H9 (cell line): ENCODE data around the gene DMRTC2. TPM values are rescaled to one million over a fixed set of nuclear protein-coding genes. Genes with fewer than 3 reads are reported as not detected.

Source experiments
- DNase-seq: peaks from one replicate; pipeline ENCODE4 v3.0.0-alpha.2; 2017
- H2AFZ ChIP-seq: one replicate; pipeline ENCODE4 v1.6.1; 2013; ENCODE audit warnings: mild to moderate bottlenecking, low read length, control low read depth, moderate library complexity
- H2AK5ac ChIP-seq: 2 replicates; pipeline ENCODE4 v1.6.1; 2013; ENCODE audit warnings: low read length, control low read depth, mixed read lengths; ENCODE audit not compliant: insufficient read length
- H2BK120ac ChIP-seq: one replicate; pipeline ENCODE4 v1.6.1; 2013; ENCODE audit warnings: low read depth, mild to moderate bottlenecking, low read length, control low read depth, inconsistent platforms; ENCODE audit not compliant: poor library complexity, severe bottlenecking
- H2BK12ac ChIP-seq: 2 replicates; pipeline ENCODE4 v1.6.1; 2013; ENCODE audit warnings: low read length, control low read depth, mixed read lengths, low read depth; ENCODE audit not compliant: insufficient read length
- H2BK15ac ChIP-seq: 2 replicates; pipeline ENCODE4 v1.6.1; 2013; ENCODE audit warnings: low read depth, low read length, control low read depth
- H2BK20ac ChIP-seq: one replicate; pipeline ENCODE4 v1.6.1; 2013; ENCODE audit warnings: low read depth, mild to moderate bottlenecking, low read length, control low read depth, inconsistent platforms; ENCODE audit not compliant: poor library complexity, severe bottlenecking
- H2BK5ac ChIP-seq: 2 replicates; pipeline ENCODE4 v1.6.1; 2013; ENCODE audit warnings: low read length, control low read depth, mixed read lengths; ENCODE audit not compliant: insufficient read length
- H3K14ac ChIP-seq: 2 replicates; pipeline ENCODE4 v1.6.1; 2013; ENCODE audit warnings: low read length, control low read depth; ENCODE audit not compliant: insufficient read depth
- H3K18ac ChIP-seq: 2 replicates; pipeline ENCODE4 v1.6.1; 2013; ENCODE audit warnings: low read depth, mild to moderate bottlenecking, mixed read lengths, low read length, control low read depth; ENCODE audit not compliant: insufficient read length
- H3K23ac ChIP-seq: 2 replicates; pipeline ENCODE4 v1.6.1; 2013; ENCODE audit warnings: low read length, control low read depth, mixed read lengths, low read depth; ENCODE audit not compliant: insufficient read length
- H3K23me2 ChIP-seq: 2 replicates; pipeline ENCODE4 v1.6.1; 2013; ENCODE audit warnings: low read depth, mild to moderate bottlenecking, mixed read lengths, low read length, control low read depth; ENCODE audit not compliant: insufficient read length, poor library complexity, severe bottlenecking
- H3K27ac ChIP-seq: 2 replicates; pipeline ENCODE4 v1.5.1; 2013; ENCODE audit warnings: low read length, control low read depth, mixed read lengths, low read depth; ENCODE audit not compliant: insufficient read length
- H3K27me3 ChIP-seq: 2 replicates; pipeline ENCODE4 v1.6.1; 2013; ENCODE audit warnings: low read length, control low read depth, inconsistent platforms; ENCODE audit not compliant: insufficient read depth
- H3K4ac ChIP-seq: 2 replicates; pipeline ENCODE4 v1.6.1; 2013; ENCODE audit warnings: low read depth, mild to moderate bottlenecking, control low read depth, inconsistent platforms, low read length, moderate library complexity
- H3K4me1 ChIP-seq: 2 replicates; pipeline ENCODE4 v1.6.1; 2013; ENCODE audit warnings: low read length, control low read depth, inconsistent platforms; ENCODE audit not compliant: insufficient read depth
- H3K4me2 ChIP-seq: 2 replicates; pipeline ENCODE4 v1.6.1; 2013; ENCODE audit warnings: low read length, control low read depth, mixed read lengths; ENCODE audit not compliant: insufficient read length, insufficient read depth
- H3K56ac ChIP-seq: 2 replicates; pipeline ENCODE4 v1.6.1; 2013; ENCODE audit warnings: low read depth, mild to moderate bottlenecking, mixed read lengths, low read length, control low read depth; ENCODE audit not compliant: insufficient read length
- H3K79me1 ChIP-seq: 2 replicates; pipeline ENCODE4 v1.6.1; 2013; ENCODE audit warnings: low read depth, mild to moderate bottlenecking, moderate library complexity, low read length, control low read depth, inconsistent platforms; ENCODE audit not compliant: insufficient read depth, poor library complexity, severe bottlenecking
- H3K79me2 ChIP-seq: 2 replicates; pipeline ENCODE4 v1.6.1; 2013; ENCODE audit warnings: low read length, control low read depth, inconsistent platforms; ENCODE audit not compliant: insufficient read depth
- H3K9ac ChIP-seq: 2 replicates; pipeline ENCODE4 v1.6.1; 2013; ENCODE audit warnings: low read length, control low read depth, mixed read lengths; ENCODE audit not compliant: insufficient read length; ENCODE audit errors: extremely low read depth
- H3K9me3 ChIP-seq: one replicate; pipeline ENCODE4 v1.6.1; 2013; ENCODE audit warnings: low read depth, low read length, inconsistent platforms; ENCODE audit not compliant: control insufficient read depth
- H3T11ph ChIP-seq: one replicate; pipeline ENCODE4 v1.6.1; 2013; ENCODE audit warnings: mild to moderate bottlenecking, low read length, control low read depth, inconsistent platforms
- H4K20me1 ChIP-seq: one replicate; pipeline ENCODE4 v1.6.1; 2013; ENCODE audit not compliant: control insufficient read depth, insufficient read length, insufficient read depth
- H4K5ac ChIP-seq: 2 replicates; pipeline ENCODE4 v1.6.1; 2013; ENCODE audit warnings: low read depth, mild to moderate bottlenecking, mixed read lengths, low read length, control low read depth; ENCODE audit not compliant: insufficient read length
- H4K8ac ChIP-seq: replicated peaks from 2 replicates; pipeline ENCODE4 v1.6.1; 2013; ENCODE audit warnings: low read length, control low read depth, mixed read lengths, low read depth; ENCODE audit not compliant: insufficient read length
- H4K91ac ChIP-seq: 2 replicates; pipeline ENCODE4 v1.6.1; 2013; ENCODE audit warnings: low read depth, mild to moderate bottlenecking, moderate library complexity, mixed read lengths, low read length, control low read depth; ENCODE audit not compliant: insufficient read length
- H3K27ac Mint-ChIP-seq, 3 experiments: 2 replicates in 2 of 3; 3 replicates in 1 of 3; pipeline ENCODE4 v1.8.0; 2020 to 2021; ENCODE audit warnings: mixed read lengths in 3 of 3, mild to moderate bottlenecking in 1 of 3, moderate library complexity in 1 of 3
- H3K27me3 Mint-ChIP-seq: 2 replicates; pipeline ENCODE4 v1.8.0; 2021; ENCODE audit warnings: low read depth, mild to moderate bottlenecking, moderate library complexity, mixed read lengths
- H3K36me3 Mint-ChIP-seq, 3 experiments: 2 replicates in 2 of 3; 3 replicates in 1 of 3; pipeline ENCODE4 v1.8.0; 2020 to 2021; ENCODE audit warnings: low read depth in 3 of 3, mixed read lengths in 3 of 3; ENCODE audit not compliant: insufficient read depth in 1 of 3
- H3K4me1 Mint-ChIP-seq, 2 experiments: 2 replicates each; pipeline ENCODE4 v1.8.0; 2020; ENCODE audit warnings: mixed read lengths in 2 of 2
- H3K4me3 Mint-ChIP-seq, 2 experiments: 2 replicates in 1 of 2; 3 replicates in 1 of 2; pipeline ENCODE4 v1.8.0; 2020 to 2021; ENCODE audit warnings: mild to moderate bottlenecking in 2 of 2, mixed read lengths in 2 of 2, moderate library complexity in 1 of 2
- H3K9me3 Mint-ChIP-seq, 2 experiments: 2 replicates in 1 of 2; 3 replicates in 1 of 2; pipeline ENCODE4 v1.8.0; 2020; ENCODE audit warnings: mild to moderate bottlenecking in 2 of 2, mixed read lengths in 2 of 2, moderate library complexity in 1 of 2
- WGBS: extraction: QIAGEN DNeasy Blood & Tissue Kit; methylation state at CpG from one replicate; pipeline ENCODE4 v1.1.7; 2013; ENCODE audit warnings: missing lambda C conversion rate, low lambda C conversion rate, mixed read lengths; ENCODE audit not compliant: insufficient read length; ENCODE audit errors: extremely low coverage; 5-methylcytosine and 5-hydroxymethylcytosine counted together
- total RNA-seq: library from RNA; stranded (reverse); gene quantifications from 2 replicates; pipeline ENCODE4 v1.2.1, GENCODE V29; 2021
- TF ChIP-seq, protein P1 (sequence below): fragments of 200-600 bp; sonication (generic); conservative IDR thresholded peaks from 3 replicates; pipeline ENCODE4 v1.8.0; 2021; ENCODE audit warnings: antibody characterized with exemption, mild to moderate bottlenecking

DMRTC2 gene
- total RNA-seq, 1 experiment from 2014 or later = not detected

DNA sequence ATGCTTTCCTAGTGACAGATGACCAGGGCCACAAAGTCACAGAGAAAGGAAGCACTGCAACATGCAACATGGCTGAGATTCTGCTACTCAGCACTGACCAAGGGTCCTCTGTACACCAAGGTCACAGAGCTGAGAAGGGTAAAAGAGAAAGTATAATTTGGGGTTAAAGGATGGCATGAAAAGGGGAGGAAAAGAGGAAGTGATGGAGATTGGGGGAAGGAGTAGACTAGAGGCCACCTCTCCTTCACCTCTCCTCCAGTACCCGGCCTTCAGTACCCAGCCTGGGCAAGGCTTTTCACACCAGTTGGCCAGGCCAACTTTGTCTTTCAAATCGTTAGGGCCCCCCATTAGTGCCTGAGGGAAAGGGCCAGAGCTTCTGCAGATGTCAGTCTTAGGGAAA lies 8.9 kb downstream of the DMRTC2 start:
- Histone ChIP-seq H3K23ac (no peak overlapping the region), H3K56ac (no peak overlapping the region), H3K23me2 (no peaks in the 10 kb centered on the region), H3K27ac (no peak overlapping the region), H2BK120ac (no peak overlapping the region), H3K4me1 (no peaks in the 10 kb centered on the region; the same call in 1 of the 2 replicates), H4K20me1 (no peaks in the 10 kb centered on the region), H2BK15ac (no peak overlapping the region), H3K79me2 (no peaks in the 10 kb centered on the region), H3K9ac (no peak overlapping the region), H2BK20ac (no peak overlapping the region), H3T11ph (no peak overlapping the region), H4K8ac (no peak overlapping the region), H2AK5ac (no peak overlapping the region), H4K5ac (no peak overlapping the region), H3K79me1 (no peaks in the 10 kb centered on the region), H3K4ac (no peak overlapping the region), H3K27me3 (no peaks in the 10 kb centered on the region), H2BK5ac (no peak overlapping the region), H3K4me2 (no peak overlapping the region), H4K91ac (no peak overlapping the region), H2AFZ (no peak overlapping the region), H3K9me3 (no peaks in the 10 kb centered on the region), H3K18ac (no peak overlapping the region), H2BK12ac (no peak overlapping the region), H3K14ac (no peak overlapping the region)
- no peak overlapping the region for H3K27ac Mint-ChIP-seq
- H3K4me1 Mint-ChIP-seq = peaks cover 0 to 3% of the 10 kb centered on the region in 2 experiments; a peak in 2 of 4 replicates
- H3K9me3 Mint-ChIP-seq = peaks cover 0 to 3% of the 10 kb centered on the region in 2 experiments; a peak in 2 of 5 replicates
- no peak overlapping the region for H3K4me3 Mint-ChIP-seq
- WGBS = no CpG with 5 or more reads among the region's 2 CpGs
- H3K36me3 Mint-ChIP-seq = no peaks in the 10 kb centered on the region
- no peak for DNase-seq
- TF ChIP-seq, protein P1, sequence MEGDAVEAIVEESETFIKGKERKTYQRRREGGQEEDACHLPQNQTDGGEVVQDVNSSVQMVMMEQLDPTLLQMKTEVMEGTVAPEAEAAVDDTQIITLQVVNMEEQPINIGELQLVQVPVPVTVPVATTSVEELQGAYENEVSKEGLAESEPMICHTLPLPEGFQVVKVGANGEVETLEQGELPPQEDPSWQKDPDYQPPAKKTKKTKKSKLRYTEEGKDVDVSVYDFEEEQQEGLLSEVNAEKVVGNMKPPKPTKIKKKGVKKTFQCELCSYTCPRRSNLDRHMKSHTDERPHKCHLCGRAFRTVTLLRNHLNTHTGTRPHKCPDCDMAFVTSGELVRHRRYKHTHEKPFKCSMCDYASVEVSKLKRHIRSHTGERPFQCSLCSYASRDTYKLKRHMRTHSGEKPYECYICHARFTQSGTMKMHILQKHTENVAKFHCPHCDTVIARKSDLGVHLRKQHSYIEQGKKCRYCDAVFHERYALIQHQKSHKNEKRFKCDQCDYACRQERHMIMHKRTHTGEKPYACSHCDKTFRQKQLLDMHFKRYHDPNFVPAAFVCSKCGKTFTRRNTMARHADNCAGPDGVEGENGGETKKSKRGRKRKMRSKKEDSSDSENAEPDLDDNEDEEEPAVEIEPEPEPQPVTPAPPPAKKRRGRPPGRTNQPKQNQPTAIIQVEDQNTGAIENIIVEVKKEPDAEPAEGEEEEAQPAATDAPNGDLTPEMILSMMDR = no peak
- peaks cover 52% of the 10 kb centered on the region for H3K27me3 Mint-ChIP-seq
